T-helper 22 cell (primary cell): ENCODE results near the gene MDK.

ENCODE experiments used
- DNase-seq: peaks from one replicate; pipeline ENCODE4 v3.0.0-alpha.2; 2020; ENCODE audit warnings: low read depth

MDK gene

DNA sequence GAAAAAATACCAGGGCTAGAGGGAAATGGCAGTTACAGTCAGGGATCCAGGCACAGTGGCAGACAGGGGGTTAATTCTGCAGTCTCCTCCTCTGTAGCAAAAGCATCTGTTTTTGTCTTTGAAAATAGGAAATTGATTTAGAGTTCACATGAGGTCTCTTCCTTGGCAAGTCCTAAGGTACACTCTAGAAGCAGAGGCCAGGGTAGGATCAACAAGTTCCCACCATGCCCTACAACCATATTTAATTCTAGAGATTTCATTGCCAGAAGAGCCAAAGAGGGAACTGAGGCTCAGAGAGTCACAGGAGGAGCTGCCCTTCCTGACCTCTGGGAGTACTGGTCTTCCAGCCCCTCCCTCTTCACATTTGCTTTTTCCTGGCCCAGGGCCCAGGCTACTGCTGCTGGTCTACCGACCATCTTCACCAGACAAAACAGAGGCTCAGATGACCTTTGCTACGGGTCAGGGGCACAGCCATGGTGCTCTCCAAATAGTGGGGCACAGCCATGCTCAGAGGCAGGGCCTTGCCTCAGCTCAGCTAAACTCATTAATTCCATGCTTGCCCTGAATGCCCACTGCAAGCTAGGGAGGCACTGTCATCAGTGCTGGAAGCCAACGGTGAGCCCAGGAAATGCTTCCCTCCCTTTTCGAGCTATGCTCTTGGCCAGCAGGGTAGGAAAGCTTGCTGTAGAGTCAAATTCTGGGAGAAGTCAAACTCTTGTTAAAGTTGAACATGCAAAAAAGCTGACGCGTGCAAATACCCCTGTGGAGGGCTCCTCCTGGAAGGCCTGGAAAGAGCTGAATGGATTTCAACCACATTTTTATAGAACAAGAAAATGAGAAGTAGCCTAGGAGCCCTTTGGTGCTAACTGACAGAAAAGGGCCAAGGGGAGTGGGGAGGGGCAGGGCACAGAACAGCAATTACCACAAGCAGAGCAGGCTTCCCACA, 21.8 kb downstream of the MDK start:
- DNase-seq, result no peak

DNA sequence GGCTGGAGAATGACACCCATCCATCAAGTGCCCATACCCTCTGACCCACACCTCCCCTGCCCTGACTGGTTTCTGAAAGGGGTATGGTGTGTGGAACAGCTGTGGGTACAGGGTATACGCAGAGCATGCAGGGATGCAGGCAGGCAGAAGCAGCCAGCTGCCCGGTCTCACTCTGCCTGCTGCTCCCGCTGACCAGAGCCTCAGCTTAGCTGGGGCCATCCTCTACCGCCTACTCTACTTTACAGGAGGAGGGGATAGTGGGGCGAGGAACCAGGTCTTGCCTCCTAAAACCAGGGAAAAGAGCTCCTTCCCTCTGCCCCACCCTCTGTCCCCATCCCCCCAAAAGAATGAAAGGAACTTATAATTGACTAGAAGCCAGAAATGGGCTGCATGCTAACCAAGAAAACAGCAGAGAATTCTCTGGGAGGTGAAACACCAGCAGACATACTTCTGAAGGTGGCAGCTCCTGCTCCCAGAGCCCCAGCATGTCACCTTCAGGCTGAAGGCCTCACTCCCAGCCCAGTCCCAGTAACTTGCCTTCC, 23.1 kb downstream of the MDK start:
- no peak for DNase-seq

GRCh38 chr11:46407635-46408034, 26.2 kb downstream of the MDK start:
- DNase-seq, result no peak

GRCh38 chr11:46408407-46408986, 27.0 kb downstream of the MDK start:
- no peak for DNase-seq

DNA sequence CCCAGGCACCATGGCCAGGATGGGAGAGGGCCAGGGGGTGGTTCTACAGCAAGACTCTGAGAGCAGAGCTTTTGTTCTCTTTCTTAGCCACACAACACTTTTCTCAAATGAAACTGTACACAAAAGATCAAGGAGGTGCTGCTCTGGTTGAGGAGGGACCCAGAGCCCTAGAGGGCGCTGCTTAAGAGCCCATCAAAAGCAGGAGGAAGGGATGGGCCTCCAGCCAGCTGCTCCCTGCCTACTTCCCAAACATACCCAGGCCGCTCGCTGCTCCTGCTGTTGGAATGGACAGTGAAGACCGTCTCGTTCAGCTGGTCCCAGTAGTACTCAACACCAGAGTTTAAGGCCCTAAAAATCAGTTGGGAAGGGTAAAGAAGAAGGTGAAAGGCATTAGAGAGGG, 28.6 kb downstream of the MDK start:
- no peak for DNase-seq

DNA sequence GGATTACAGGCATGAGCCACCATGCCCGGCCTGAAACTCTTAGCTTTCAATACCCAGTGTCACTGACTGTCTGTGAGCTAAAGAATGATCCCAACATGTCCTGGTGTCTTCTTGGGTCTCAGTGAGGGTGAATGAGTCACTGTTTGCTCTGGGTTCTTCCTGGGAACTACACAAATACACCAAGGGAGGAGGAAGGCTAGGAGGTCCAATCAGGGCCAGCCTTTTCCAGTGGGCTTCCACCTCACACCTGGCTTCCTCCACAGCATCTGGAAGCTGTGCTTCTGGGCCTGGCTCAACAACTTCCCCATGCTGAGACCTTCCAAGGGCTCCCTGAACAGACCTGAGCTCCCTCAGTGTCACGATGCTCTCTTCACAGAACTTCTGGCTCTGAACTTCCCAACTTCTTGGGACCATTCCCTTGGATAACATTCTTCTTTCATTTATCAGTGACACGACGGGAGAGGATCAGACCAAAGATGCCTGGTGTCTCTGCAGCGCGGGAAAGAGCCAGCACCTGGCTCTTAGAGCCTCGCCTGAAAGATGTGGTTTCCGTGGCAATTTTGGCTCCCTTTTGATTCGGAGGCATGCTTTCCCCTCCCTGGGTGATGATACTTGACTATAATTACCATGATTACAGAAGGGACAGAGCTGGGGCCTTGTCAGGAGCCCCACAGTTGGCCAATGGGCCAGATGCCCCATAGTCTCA, 32.4 kb downstream of the MDK start:
- DNase-seq, result no peak

DNA sequence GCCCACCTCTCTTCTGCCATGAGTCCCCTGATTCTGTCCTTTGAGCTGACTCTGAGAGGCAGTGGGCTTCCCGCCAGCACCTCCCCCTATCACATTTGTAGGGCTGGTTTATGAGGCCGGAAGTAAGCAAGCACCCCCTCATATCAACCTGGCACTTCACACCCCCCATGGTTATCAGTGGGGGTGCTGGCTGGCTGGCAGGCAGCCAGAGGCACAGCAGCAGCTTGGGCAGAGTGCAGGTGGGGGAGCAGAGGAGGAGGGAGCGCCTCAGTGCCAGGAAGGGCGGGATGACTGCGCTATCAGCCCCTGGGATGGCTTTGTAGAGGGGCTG, 33.0 kb downstream of the MDK start:
- no peak for DNase-seq

DNA sequence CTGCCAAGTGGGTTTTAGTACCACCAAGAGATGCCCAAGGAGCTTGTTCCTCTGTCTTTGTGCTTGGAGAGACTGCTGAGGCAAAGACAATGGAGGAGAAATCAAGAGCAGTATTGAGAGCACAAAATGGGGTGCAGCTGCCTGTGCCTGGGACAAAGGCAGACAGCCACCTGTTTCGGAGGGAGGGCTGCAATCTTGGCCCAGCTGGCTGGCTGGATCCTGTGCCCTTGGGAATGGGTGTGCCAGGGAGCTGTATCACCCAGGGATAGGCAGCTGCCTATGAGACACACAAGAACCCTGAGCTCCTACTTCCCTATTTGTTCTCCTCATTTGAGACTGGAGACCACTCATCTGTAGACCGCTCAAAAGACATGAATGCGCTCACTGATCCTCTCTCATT, 33.4 kb downstream of the MDK start:
- DNase-seq, result no peak

DNA sequence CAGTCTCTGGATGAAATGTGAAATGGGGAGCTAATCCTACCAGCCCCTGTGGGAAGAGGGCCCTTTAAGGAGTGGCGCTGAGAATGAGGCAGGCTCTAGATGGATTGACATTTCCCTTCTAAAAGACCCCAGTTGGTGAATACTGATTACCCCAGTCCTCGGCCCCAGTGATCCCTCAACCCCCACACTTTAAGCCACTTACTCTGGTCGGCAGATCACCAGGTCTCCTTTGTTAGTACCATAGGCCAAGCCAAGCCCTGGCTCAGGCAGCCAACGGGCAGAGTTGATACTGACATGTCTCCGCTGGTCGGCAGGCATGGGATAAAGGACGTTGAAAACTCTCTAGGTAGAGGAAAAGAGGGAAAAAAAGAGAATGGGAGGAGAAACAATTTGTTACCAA, 36.2 kb downstream of the MDK start:
- DNase-seq, result no peak

GRCh38 chr11:46418751-46419150, 37.3 kb downstream of the MDK start:
- no peak for DNase-seq

DNA sequence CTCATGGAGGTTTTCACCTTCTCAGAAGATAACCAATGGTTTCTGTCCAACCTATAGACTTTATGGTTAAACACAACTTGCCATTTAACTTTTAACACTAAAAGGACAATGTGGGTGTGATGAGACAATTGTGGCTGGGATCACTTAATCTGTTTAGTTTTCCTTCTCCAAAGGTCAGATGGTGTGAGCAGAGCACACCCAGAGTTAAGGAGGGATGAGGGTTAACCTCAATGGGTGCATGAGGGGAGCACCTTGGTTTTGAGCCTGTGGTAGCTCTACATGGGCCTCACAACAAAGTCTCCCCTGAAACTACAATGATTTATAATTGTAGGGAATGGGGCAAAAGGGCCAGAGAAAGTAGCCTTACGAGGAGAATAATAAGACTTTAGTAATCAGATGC, 39.0 kb downstream of the MDK start:
- no peak for DNase-seq

- no peak for DNase-seq
These were observed 39.9 kb downstream of the MDK start for GRCh38 chr11:46421257-46421880.

GRCh38 chr11:46422588-46422987, 41.1 kb downstream of the MDK start:
- DNase-seq, result no peak

DNA sequence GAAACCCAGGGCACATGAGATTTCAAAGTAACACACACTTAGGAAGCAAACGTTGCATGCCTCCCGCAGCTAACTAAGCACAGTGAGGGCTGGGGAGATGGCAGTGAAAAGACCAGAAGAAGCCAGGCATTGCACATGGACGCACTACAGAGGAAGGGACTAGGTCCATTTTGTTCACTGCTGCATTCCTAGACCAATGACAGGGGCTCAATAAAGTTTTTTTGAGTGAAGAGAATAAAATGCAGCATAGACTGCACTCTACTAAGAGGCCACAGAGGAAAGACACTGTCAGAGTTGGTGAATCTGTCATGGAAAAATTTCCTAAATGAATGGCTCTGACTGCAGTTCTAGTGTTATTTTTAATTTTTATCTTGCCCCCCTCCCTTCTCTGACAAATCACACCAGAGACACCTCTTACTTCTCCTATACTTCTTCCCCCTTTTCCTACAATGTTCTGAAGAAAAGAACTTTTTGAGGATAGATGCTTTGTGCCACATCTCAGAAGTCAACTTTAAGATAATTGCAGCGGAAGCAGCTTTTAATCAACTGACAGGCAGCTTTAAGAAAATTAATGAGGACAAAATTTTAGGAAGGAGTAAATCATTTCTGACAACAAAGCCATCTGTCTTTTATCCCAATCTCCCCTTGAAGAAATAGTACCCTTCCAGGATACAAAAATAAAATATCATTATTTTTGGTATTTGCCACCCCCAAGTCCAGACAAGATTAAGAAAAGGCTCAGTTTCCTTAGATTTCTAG, 44.9 kb downstream of the MDK start:
- no peak for DNase-seq

- DNase-seq, result no peak
These were observed 45.9 kb downstream of the MDK start for GRCh38 chr11:46427364-46427763.

DNA sequence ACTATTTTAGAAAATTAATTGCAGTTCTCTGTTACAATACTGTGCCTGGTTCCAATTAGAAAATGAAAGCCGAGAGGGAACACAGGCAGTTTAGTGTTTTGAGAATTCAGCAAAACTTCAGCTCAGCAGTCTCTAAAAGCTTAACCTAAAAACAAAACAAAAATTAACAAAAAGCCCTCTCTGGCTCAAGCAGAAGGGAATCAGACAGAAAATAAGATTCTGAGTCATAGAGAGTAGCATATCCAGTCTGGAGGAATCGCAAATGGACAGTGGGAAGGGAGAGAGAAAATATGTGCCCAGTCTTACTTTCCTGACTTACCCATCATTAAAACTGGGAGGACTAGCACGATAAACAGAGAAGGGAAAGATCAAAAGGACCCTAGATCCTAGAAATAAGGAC, 48.2 kb downstream of the MDK start:
- DNase-seq, result no peak

DNA sequence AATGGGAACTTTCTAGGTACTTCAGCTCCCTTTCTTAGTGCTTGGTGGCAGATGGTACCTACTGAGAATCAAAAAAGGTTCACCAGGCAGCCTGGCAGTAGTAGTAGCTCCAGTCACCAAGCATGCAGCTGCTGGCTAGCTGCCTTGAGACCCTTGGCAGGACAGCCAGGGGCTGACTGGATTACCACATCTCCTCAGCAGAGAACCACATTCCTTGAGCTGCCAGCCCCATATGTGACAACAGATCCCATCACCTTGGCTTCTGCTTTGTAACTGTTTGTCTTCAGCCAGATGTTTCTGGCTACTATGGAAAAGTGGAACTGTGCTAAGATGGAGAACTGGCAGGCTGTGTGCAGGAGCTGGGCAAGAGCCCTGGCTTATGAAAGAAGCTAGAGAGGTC, 49.7 kb downstream of the MDK start:
- no peak for DNase-seq
